HepG2 (cell line): ENCODE measurements around the gene MSMB. TPM values are rescaled to one million over a fixed set of nuclear protein-coding genes. Genes with fewer than 3 reads are reported as not detected.

Experiments used
- ARID2 ChIP-seq: sonication (generic); formaldehyde crosslinking; IDR thresholded peaks from 2 replicates; pipeline ENCODE4 v1.8.1; 2022; ENCODE audit warnings: mild to moderate bottlenecking, missing genetic modification reagents, borderline replicate concordance
- BRD4 ChIP-seq: sonication (generic); formaldehyde crosslinking; IDR thresholded peaks from 2 replicates; pipeline ENCODE4 v1.4.0; 2020; ENCODE audit warnings: missing genetic modification reagents
- CEBPB ChIP-seq: IDR thresholded peaks from 2 replicates; pipeline ENCODE4 v1.6.1; 2011; ENCODE audit warnings: low read depth, low read length, improper control_type of control experiment, borderline replicate concordance
- CSRNP1 ChIP-seq: sonication (generic); formaldehyde crosslinking; IDR thresholded peaks from 2 replicates; pipeline ENCODE4 v1.8.1; 2023; ENCODE audit warnings: mild to moderate bottlenecking, missing genetic modification reagents
- FOXK1 ChIP-seq: sonication (generic); formaldehyde crosslinking; IDR thresholded peaks from 2 replicates; pipeline ENCODE4 v1.4.0; 2020; ENCODE audit warnings: low read depth, missing genetic modification reagents, borderline replicate concordance
- HNF1A ChIP-seq, 2 experiments: sonication (generic) in 1 of 2; formaldehyde crosslinking in 1 of 2; IDR thresholded peaks; 2 replicates each; pipeline versions ENCODE4 v1.4.0 to v1.6.1; 2016 to 2020; ENCODE audit warnings: borderline replicate concordance in 1 of 2, low read depth in 1 of 2, mild to moderate bottlenecking in 1 of 2, missing genetic modification reagents in 1 of 2
- HOXD1 ChIP-seq: sonication (generic); formaldehyde crosslinking; IDR thresholded peaks from 2 replicates; pipeline ENCODE4 v1.5.0; 2020; ENCODE audit warnings: missing genetic modification reagents
- JUND ChIP-seq: sonication (generic); formaldehyde crosslinking; IDR thresholded peaks from 2 replicates; pipeline ENCODE4 v1.8.0; 2022; ENCODE audit warnings: mild to moderate bottlenecking, missing genetic modification reagents
- MAX ChIP-seq: IDR thresholded peaks from 2 replicates; pipeline ENCODE4 v1.6.1; 2012; ENCODE audit warnings: inconsistent platforms
- PHF8 ChIP-seq: sonication (generic); formaldehyde crosslinking; IDR thresholded peaks from 2 replicates; pipeline ENCODE4 v1.5.0; 2020; ENCODE audit warnings: missing genetic modification reagents
- RBM39 ChIP-seq: fragments of 200-400 bp; formaldehyde crosslinking; IDR thresholded peaks from one replicate; pipeline ENCODE4 v1.6.1; 2018; ENCODE audit warnings: antibody characterized with exemption, mild to moderate bottlenecking, low read depth, low read length; ENCODE audit not compliant: poor library complexity, severe bottlenecking
- SIN3A ChIP-seq: IDR thresholded peaks from 2 replicates; pipeline ENCODE4 v1.6.1; 2011; ENCODE audit warnings: low read depth, mild to moderate bottlenecking, control low read depth, low read length, borderline replicate concordance
- SNAI1 ChIP-seq: sonication (generic); formaldehyde crosslinking; IDR thresholded peaks from 2 replicates; pipeline ENCODE4 v1.5.0; 2020; ENCODE audit warnings: mild to moderate bottlenecking, missing genetic modification reagents, borderline replicate concordance
- SPEN ChIP-seq: sonication (generic); formaldehyde crosslinking; IDR thresholded peaks from 2 replicates; pipeline ENCODE4 v1.5.1; 2020; ENCODE audit warnings: low read depth, mild to moderate bottlenecking, missing genetic modification reagents
- ZBTB3 ChIP-seq: sonication (generic); formaldehyde crosslinking; IDR thresholded peaks from 2 replicates; pipeline ENCODE4 v1.4.0; 2020; ENCODE audit warnings: low read depth, mild to moderate bottlenecking, moderate library complexity, missing genetic modification reagents, borderline replicate concordance
- ZBTB7B ChIP-seq: sonication (generic); formaldehyde crosslinking; IDR thresholded peaks from 2 replicates; pipeline ENCODE4 v1.4.0; 2020; ENCODE audit warnings: missing genetic modification reagents
- ZKSCAN8 ChIP-seq: IDR thresholded peaks from 2 replicates; pipeline ENCODE4 v1.6.1; 2016; ENCODE audit warnings: borderline replicate concordance, missing genetic modification reagents, missing compliant biosample characterization
- ZNF549 ChIP-seq: sonication (generic); formaldehyde crosslinking; IDR thresholded peaks from 2 replicates; pipeline ENCODE4 v1.5.0; 2020; ENCODE audit warnings: missing genetic modification reagents
- ZNF556 ChIP-seq: sonication (generic); formaldehyde crosslinking; IDR thresholded peaks from 2 replicates; pipeline ENCODE4 v1.4.0; 2020; ENCODE audit warnings: mild to moderate bottlenecking, missing genetic modification reagents, borderline replicate concordance
- ZNF777 ChIP-seq: sonication (generic); formaldehyde crosslinking; IDR thresholded peaks from 2 replicates; pipeline ENCODE4 v1.4.0; 2020; ENCODE audit warnings: missing genetic modification reagents
- polyA plus RNA-seq, 8 experiments: library from polyadenylated mRNA; depleted of rRNA in 3 of 8; stranded (reverse) in 7 of 8; unstranded in 1 of 8; fragments of >200 nt; fragmentation: Illumina TruSeq in 4 of 8; extraction: Trizol in 4 of 8; gene quantifications; 2 replicates each; pipeline versions ENCODE4 v1.2.1 to v1.2.3, GENCODE V29; 2011 to 2016; ENCODE audit warnings: low read depth in 4 of 8, missing spikeins in 1 of 8, mixed read lengths in 1 of 8; ENCODE audit not compliant: insufficient read depth in 1 of 8
- total RNA-seq, 5 experiments: library from RNA; depleted of rRNA; stranded (reverse); fragments of >200 nt; fragmentation: Illumina TruSeq; extraction: Trizol; gene quantifications; 2 replicates each; pipeline ENCODE4 v1.2.3, GENCODE V29; 2016; ENCODE audit warnings: low read depth in 1 of 5
- TF ChIP-seq, protein P1 (sequence below): sonication (generic); formaldehyde crosslinking; IDR thresholded peaks from 2 replicates; pipeline ENCODE4 v1.5.0; 2020; ENCODE audit warnings: missing genetic modification reagents

Gene MSMB
- total and polyA plus RNA-seq, 2 of the 13 experiments (the other 11 are each of a cell fraction or from before 2014, with no cell fraction given): 0.84 TPM; not detected in 1

DNA sequence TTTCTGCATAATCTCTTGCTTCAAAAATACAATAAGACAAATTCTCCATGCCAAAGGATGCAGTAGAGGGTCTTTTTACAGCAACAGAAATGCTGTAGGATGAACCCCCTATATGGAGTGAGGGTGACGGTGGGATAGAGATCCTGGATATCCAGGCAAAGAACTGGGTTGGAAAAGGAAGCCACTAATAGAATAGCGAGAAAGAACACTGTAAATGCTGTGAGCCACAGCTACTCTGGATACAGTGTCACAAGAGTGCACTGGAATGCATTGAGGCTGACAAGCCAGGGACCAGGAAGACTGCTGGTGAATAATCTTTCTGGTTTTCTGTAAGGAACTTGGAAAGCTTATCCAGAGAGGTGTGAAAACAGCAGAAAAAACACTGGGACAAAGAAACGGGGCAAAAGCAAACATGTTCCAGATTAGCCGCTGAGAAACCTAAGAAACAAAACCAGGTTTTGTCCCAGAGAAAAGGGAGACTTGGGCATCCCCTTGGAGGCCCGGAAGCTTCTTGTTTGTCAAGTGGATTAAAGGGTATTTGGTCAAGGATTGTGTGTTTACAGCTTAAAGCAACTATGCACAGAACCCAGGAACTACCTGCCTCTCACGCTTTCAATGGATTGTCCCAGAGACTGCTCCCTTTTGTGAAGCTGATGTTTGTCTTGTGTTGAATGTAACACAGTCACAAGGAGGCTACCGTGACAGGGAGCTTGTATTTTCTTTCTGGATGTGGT lies 6.2 kb upstream of the MSMB start (continued):
- TF ChIP-seq ARID2 (CRISPR knock-in tag) (peak; percentile 50; the same call in 1 of the 2 replicates), BRD4 (CRISPR knock-in tag) (peak; percentile 69), ZBTB7B (CRISPR knock-in tag) (peak; percentile 85), PHF8 (0 out of 2 replicates have a peak, but pooled peaks have one; percentile 2), CEBPB (no peak), ZKSCAN8 (peak; percentile 41; the same call in 1 of the 2 replicates), ZNF556 (CRISPR knock-in tag) (peak; percentile 44; the same call in 1 of the 2 replicates), SNAI1 (CRISPR knock-in tag) (no peak), ZNF777 (CRISPR knock-in tag) (no peak), ZBTB3 (peak; percentile 91), JUND (CRISPR knock-in tag) (0 out of 2 replicates have a peak, but pooled peaks have one; percentile 51), FOXK1 (CRISPR knock-in tag) (peak; percentile 63), ZNF549 (CRISPR knock-in tag) (no peak), CSRNP1 (CRISPR knock-in tag) (0 out of 2 replicates have a peak, but pooled peaks have one; percentile 61), HOXD1 (peak; percentile 60; the same call in 1 of the 2 replicates), SIN3A (0 out of 2 replicates have a peak, but pooled peaks have one; percentile 17), MAX (peak; percentile 37; the same call in 1 of the 2 replicates), SPEN (CRISPR knock-in tag) (peak; percentile 49; the same call in 1 of the 2 replicates), RBM39 (no peak), HNF1A (IDR thresholded peaks at IDR 0.05; ENCODE audit: low read depth) (peak; percentile 77), HNF1A (CRISPR knock-in tag; IDR thresholded peaks at IDR 0.05; ENCODE audit: borderline replicate concordance) (peak; percentile 85)
- TF ChIP-seq, protein P1, sequence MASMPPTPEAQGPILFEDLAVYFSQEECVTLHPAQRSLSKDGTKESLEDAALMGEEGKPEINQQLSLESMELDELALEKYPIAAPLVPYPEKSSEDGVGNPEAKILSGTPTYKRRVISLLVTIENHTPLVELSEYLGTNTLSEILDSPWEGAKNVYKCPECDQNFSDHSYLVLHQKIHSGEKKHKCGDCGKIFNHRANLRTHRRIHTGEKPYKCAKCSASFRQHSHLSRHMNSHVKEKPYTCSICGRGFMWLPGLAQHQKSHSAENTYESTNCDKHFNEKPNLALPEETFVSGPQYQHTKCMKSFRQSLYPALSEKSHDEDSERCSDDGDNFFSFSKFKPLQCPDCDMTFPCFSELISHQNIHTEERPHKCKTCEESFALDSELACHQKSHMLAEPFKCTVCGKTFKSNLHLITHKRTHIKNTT (CRISPR knock-in tag): no peak
